Measurements from ENCODE around the gene IL1RAPL1.
"Not testable (repeated sequence)": the region's sequence is repeated elsewhere in the genome, so short reads cannot be mapped to it uniquely, and the experiment has no call there.

Gene IL1RAPL1

GRCh38 chrX:29242856-29243255 is 655.6 kb downstream of the IL1RAPL1 start:
- DNase-seq (ENCODE audit: extremely low read depth in 1 of 2, low read depth in 1 of 2): no peak

DNA sequence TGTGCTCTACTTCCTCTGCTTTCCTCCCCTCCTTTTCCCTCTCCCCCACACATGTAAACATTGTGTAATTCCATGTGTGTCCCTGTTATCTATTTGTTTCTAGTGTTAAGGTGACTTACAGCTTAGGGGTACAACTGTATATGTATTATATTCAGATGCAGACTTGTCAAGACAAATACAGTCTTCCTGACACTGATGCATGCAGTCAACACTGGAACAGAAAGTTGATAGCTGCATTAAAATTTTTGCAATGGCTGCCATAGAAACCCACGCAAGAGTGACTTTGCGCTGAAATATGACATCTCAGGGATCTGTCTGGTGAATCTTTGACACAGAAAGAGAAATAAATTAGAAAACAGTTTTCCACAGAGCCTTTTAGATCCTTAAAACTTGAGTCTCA is 656.7 kb downstream of the IL1RAPL1 start:
- DNase-seq (ENCODE audit: extremely low read depth in 1 of 2, low read depth in 1 of 2): no peak

DNA sequence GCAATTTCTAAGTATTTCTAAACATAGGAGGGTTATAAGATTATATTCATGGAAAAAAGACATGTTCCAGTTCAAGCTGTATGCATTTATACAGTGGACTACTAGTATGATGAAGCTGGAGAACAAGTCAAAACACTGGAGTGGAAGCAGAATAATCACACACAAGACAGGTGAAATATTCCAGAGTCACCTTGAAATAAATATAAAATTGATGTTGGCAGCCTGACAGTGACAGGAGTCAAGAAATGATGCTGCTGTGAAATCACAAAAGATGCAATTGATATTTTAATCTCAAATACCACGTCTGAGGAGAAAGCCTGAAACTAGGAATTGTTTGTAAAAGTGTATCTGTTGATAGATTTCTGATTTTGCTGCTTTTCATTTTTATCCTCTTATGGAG is 667.3 kb downstream of the IL1RAPL1 start:
- DNase-seq (ENCODE audit: extremely low read depth in 1 of 2, low read depth in 1 of 2): no peak

- DNase-seq (ENCODE audit: extremely low read depth in 1 of 2, low read depth in 1 of 2): no peak
Observed at GRCh38 chrX:29257521-29257920, 670.3 kb downstream of the IL1RAPL1 start.

- DNase-seq (ENCODE audit: extremely low read depth in 1 of 2, low read depth in 1 of 2): no peak
Observed at GRCh38 chrX:29269390-29269789, 682.1 kb downstream of the IL1RAPL1 start.

- DNase-seq (ENCODE audit: extremely low read depth in 1 of 2, low read depth in 1 of 2): no peak
Observed at GRCh38 chrX:29274517-29274916, 687.3 kb downstream of the IL1RAPL1 start.

DNA sequence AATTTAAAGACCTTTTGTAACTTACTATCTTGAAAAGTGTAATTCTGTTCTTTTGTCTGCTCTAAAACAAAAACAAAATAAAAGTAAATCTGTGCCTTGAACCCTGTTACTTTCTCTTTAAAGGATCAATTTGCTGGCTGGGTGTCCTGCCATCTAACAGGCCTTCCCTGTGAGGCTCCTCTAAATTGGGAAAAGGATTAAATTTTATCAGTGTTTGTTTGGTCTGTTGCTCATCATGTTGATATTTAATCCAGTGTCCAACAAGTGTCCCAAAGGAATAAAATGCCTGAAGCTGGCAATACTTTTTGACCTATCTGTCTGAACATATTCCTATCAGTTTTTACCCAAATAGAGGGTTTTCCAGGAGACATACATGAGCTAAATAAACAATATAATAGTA is 688.7 kb downstream of the IL1RAPL1 start:
- DNase-seq (ENCODE audit: extremely low read depth in 1 of 2, low read depth in 1 of 2): no peak

DNA sequence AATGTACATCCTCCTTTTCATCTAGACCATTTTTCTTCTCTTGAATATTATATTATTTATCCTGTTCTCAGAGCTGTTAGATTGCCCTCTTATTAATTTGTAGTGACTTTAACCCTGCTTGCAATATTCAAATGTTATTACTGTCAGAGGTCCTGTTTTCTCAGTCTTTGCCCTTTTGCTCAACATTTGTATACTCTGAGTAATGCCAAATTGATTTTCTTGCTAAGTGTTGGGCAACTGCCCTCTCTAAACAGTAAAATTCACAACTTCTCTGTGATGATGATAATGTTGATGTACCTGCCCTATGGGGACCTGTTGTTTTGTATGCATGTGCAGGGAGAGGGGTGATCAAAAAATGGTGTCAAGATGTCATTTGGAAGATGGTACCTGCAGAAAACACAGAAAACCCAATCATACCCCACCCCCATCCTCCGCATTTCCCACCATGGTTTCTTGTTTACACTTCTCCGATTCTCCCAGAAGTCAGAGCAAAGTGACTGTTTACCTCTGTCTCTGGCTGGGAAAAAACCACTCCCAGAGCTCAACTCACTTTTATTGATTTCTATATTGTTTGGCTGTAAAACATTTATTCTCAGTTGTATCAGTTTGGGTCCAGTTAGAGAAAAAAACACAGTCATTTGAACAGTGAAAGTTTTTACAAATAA is 694.0 kb downstream of the IL1RAPL1 start:
- no peak for DNase-seq (ENCODE audit: extremely low read depth in 1 of 2, low read depth in 1 of 2)

- DNase-seq (ENCODE audit: extremely low read depth in 1 of 2, low read depth in 1 of 2): no peak
Observed at GRCh38 chrX:29285664-29286063, 698.4 kb downstream of the IL1RAPL1 start.

- no peak for DNase-seq (ENCODE audit: extremely low read depth in 1 of 2, low read depth in 1 of 2)
Observed at GRCh38 chrX:29295987-29296680, 708.9 kb downstream of the IL1RAPL1 start.

DNA sequence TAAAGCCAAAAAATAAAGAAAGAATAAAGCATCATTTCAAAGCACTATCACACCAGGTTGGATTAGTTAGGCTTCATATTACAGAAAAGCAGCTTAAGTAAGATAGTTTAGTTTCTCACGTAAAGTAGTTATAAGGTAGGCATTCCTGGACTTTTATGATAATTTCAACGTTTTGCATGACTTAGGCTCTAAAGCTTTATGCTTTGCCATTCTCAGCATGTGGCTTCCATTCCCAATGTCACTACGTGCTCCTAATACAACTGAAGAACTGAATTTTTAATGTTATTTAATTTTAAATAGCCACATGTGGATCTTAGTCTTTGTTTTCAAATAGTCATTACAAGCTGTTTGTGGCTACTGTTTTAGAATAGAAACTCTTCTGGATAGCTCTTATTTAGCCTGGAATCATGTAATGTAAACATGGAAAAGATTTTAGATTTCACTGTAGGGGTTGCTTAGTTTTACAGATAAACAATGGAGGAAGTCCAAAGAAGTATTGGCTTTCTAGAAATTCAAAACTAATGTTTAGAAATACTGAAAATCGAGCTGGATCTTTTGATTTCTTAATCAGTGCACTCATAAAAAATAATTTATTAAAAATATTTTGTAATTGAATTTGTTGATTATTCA is 710.0 kb downstream of the IL1RAPL1 start:
- DNase-seq (ENCODE audit: extremely low read depth in 1 of 2, low read depth in 1 of 2): no peak

DNA sequence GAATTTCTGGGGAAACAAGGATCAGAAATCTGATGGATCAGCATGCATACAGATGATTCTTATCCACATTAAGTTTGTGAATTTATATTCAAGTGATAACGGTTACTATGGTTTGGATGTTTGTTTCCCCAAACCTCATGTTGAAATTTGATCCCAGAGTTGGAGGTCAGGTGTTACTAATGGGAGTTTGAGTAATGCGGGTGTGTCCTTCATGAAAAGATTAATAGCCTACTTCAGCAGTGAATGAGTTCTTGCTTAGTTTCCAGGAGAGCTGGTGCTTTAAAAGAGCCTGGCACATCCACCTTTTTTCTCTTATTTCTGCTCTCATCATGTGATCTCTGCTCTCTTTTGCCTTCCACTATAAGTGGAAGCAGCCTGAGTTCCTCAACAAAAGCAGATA is 712.4 kb downstream of the IL1RAPL1 start:
- no peak for DNase-seq (ENCODE audit: extremely low read depth in 1 of 2, low read depth in 1 of 2)

GRCh38 chrX:29308726-29309125 is 721.5 kb downstream of the IL1RAPL1 start:
- no peak for DNase-seq (ENCODE audit: extremely low read depth in 1 of 2, low read depth in 1 of 2)

- DNase-seq (ENCODE audit: extremely low read depth in 1 of 2, low read depth in 1 of 2): no peak
Observed at GRCh38 chrX:29315931-29316330, 728.7 kb downstream of the IL1RAPL1 start.

- no peak for DNase-seq (ENCODE audit: extremely low read depth in 1 of 2, low read depth in 1 of 2)
Observed at GRCh38 chrX:29318012-29318411, 730.8 kb downstream of the IL1RAPL1 start.

DNA sequence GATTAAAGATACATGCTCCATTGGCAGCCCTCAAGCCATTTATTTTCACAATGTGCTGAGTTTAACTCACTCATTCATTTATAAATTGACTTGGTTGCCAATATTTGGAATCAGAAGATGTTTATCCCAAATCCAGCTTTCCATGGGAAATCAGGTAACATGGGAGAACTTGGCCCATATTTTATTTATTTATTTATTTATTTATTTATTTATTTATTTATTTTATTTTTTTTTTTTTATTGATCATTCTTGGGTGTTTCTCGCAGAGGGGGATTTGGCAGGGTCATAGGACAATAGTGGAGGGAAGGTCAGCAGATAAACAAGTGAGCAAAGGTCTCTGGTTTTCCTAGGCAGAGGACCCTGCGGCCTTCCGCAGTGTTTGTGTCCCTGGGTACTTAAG is 745.2 kb downstream of the IL1RAPL1 start:
- DNase-seq (ENCODE audit: extremely low read depth in 1 of 2, low read depth in 1 of 2): not testable (repeated sequence)

GRCh38 chrX:29333091-29333490 is 745.8 kb downstream of the IL1RAPL1 start:
- not testable (repeated sequence) for DNase-seq (ENCODE audit: extremely low read depth in 1 of 2, low read depth in 1 of 2)

- no peak for DNase-seq (ENCODE audit: extremely low read depth in 1 of 2, low read depth in 1 of 2)
Observed at GRCh38 chrX:29348288-29348687, 761.0 kb downstream of the IL1RAPL1 start.

DNA sequence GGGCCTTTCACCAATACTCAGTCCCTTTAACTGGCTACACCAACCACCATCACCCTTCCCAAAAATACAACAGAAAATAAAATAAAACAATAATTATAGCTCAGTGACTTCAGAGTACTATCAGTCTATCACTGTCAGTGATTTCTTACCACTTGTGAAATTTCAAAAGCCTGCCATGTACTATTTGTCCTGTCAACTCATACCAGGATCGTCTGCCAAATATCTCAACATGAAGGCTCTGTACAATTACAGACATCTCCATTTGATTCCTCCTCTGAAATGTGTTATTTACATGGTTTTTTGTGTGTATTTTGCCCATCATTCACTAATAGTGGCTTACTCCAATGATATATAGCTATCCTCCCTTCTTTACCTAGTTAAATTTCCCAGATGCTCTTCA is 772.0 kb downstream of the IL1RAPL1 start:
- no peak for DNase-seq (ENCODE audit: extremely low read depth in 1 of 2, low read depth in 1 of 2)

DNA sequence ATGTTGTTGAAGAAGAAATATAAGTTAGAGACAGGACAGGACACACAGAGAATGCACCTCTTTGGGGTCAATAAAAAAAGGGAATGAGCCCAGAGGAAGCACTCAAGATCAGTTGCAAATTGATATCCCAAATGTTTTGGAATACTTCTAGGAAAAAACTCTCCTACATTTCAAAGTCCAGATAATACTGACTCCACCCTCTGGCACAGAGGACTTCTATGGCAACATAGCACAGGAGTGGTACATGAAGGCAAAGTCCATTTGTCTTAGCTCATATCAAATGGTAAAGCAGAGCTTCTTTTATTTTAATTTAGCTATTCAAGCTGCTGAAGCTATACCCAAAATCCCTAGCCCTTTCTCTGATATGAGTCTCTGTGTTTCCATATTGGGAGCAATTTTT is 787.5 kb downstream of the IL1RAPL1 start:
- not testable (repeated sequence) for DNase-seq (ENCODE audit: extremely low read depth in 1 of 2, low read depth in 1 of 2)

DNA sequence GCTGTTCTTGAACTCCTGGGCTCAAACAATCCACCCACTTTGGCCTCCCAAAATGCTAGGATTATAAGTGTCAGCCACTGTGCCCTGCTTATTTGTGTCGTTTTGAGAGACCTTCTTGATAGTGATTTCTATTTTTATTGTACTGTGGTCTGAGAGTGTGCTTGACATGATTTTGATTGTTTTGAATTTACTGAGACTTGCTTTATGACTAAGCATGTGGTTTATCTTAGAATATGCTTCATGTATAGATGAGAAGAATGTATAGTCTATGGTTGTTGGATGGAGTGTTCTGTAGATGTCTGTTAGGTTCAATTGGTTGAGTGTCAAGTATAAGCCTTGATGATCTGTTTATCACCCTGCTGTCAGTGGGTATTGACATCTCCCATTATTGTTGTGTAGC is 789.3 kb downstream of the IL1RAPL1 start:
- no peak for DNase-seq (ENCODE audit: extremely low read depth in 1 of 2, low read depth in 1 of 2)

DNA sequence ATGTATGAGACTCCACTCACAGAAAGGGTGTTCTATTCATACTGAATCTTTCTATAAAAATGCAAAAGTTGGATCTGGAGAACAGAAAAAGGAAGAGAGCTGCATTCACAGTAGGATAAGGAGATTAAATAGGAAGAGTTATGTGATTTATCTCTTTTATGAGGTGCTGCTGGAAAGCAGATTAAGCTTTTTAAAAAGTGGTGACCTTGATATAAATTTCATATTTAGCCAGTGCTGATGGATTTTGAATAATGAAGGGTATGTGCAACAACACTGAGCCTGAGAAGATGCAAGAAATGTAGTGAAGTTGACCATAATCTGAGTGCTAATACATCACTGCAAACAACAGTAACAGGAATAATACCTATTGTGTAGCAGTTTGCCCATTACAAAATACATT is 795.6 kb downstream of the IL1RAPL1 start:
- no peak for DNase-seq (ENCODE audit: extremely low read depth in 1 of 2, low read depth in 1 of 2)
